Fibroblast of pulmonary artery (primary cell): ENCODE data around the gene UBTD2.

Experiments used
- DNase-seq: peaks from one replicate; pipeline ENCODE4 v3.0.0-alpha.2; 2010; ENCODE audit warnings: low read depth
- H3K4me3 ChIP-seq: replicated peaks from 2 replicates; pipeline ENCODE4 v1.5.1; 2011; ENCODE audit warnings: low read depth, mild to moderate bottlenecking, control low read depth, low read length, moderate library complexity
- CTCF ChIP-seq: IDR thresholded peaks from 2 replicates; pipeline ENCODE4 v1.5.1; 2011; ENCODE audit warnings: mild to moderate bottlenecking, control low read depth, low read length, inconsistent platforms; ENCODE audit errors: missing control alignments

UBTD2 gene

GRCh38 chr5:172160506-172160905, 123.1 kb downstream of the UBTD2 start:
- TF ChIP-seq CTCF, result no peak
- H3K4me3 ChIP-seq, result no peak overlapping the region
- DNase-seq, result no peak
